GM23338 (cell line): Measurements from ENCODE around the gene IL1A.

ENCODE experiments used
- CTCF ChIP-seq, 2 experiments: fragments of 200-600 bp in 1 of 2; sonication (generic) in 1 of 2; conservative IDR thresholded peaks; 2 replicates each; pipeline versions ENCODE4 v1.5.1 to v1.6.1; 2016 to 2017; ENCODE audit warnings: antibody characterized with exemption in 2 of 2, low read depth in 2 of 2, mild to moderate bottlenecking in 2 of 2, moderate library complexity in 1 of 2
- POLR2AphosphoS5 ChIP-seq: IDR thresholded peaks from 2 replicates; pipeline ENCODE4 v1.6.1; 2016; ENCODE audit warnings: antibody characterized with exemption, low read depth
- TF ChIP-seq, protein P1 (sequence below): IDR thresholded peaks from one replicate; pipeline ENCODE4 v1.6.1; 2018; ENCODE audit warnings: antibody characterized with exemption; ENCODE audit not compliant: unreplicated experiment

- TF ChIP-seq, protein P1, sequence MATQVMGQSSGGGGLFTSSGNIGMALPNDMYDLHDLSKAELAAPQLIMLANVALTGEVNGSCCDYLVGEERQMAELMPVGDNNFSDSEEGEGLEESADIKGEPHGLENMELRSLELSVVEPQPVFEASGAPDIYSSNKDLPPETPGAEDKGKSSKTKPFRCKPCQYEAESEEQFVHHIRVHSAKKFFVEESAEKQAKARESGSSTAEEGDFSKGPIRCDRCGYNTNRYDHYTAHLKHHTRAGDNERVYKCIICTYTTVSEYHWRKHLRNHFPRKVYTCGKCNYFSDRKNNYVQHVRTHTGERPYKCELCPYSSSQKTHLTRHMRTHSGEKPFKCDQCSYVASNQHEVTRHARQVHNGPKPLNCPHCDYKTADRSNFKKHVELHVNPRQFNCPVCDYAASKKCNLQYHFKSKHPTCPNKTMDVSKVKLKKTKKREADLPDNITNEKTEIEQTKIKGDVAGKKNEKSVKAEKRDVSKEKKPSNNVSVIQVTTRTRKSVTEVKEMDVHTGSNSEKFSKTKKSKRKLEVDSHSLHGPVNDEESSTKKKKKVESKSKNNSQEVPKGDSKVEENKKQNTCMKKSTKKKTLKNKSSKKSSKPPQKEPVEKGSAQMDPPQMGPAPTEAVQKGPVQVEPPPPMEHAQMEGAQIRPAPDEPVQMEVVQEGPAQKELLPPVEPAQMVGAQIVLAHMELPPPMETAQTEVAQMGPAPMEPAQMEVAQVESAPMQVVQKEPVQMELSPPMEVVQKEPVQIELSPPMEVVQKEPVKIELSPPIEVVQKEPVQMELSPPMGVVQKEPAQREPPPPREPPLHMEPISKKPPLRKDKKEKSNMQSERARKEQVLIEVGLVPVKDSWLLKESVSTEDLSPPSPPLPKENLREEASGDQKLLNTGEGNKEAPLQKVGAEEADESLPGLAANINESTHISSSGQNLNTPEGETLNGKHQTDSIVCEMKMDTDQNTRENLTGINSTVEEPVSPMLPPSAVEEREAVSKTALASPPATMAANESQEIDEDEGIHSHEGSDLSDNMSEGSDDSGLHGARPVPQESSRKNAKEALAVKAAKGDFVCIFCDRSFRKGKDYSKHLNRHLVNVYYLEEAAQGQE: no peak
- TF ChIP-seq POLR2AphosphoS5: no peak
- TF ChIP-seq CTCF (conservative IDR thresholded peaks at IDR 0.05; ENCODE audit: low read depth in 2 of 2): no peak
These were observed 15.0 kb upstream of the IL1A start for GRCh38 chr2:112798979-112799975.
